ENCODE measurements around the gene TDRD10. TPM values are rescaled to one million over a fixed set of nuclear protein-coding genes. Genes with fewer than 3 reads are reported as not detected.
"Not testable (repeated sequence)": the region's sequence is repeated elsewhere in the genome, so short reads cannot be mapped to it uniquely, and the experiment has no call there.

The TDRD10 gene
- polyA plus RNA-seq, 3 donors = 1.3 to 11.7 (median 7.7) TPM

GRCh38 chr1:154499446-154499845 is 2.6 kb upstream of the TDRD10 start:
- no peak overlapping the region for H3K27ac ChIP-seq (ENCODE audit: low read depth, low read length)
- 79 to 84% (median 80%) methylated on average over 1 of the region's 1 CpG for WGBS, 3 donors

GRCh38 chr1:154500533-154500932 is 1.5 kb upstream of the TDRD10 start:
- H3K27ac ChIP-seq (ENCODE audit: low read depth, low read length) = no peak overlapping the region
- 59 to 83% (median 64%) methylated on average over 8 of the region's 8 CpGs for WGBS, 3 donors

- WGBS, 3 donors = 4 to 7% (median 5%) methylated on average over 51 to 54 of the region's 54 CpGs
- H3K27ac ChIP-seq (ENCODE audit: low read depth, low read length) = no peak overlapping the region
Measured at GRCh38 chr1:154501423-154502065, 475 bp upstream of the TDRD10 start.

- no peak overlapping the region for H3K27ac ChIP-seq (ENCODE audit: low read depth, low read length)
- WGBS, 3 donors = 10 to 19% (median 14%) methylated on average over 30 to 43 of the region's 43 CpGs
Measured at GRCh38 chr1:154502744-154503115, 711 bp downstream of the TDRD10 start.

- H3K27ac ChIP-seq (ENCODE audit: low read depth, low read length) = no peak overlapping the region
- WGBS, 3 donors = 78 to 81% (median 80%) methylated on average over 5 of the region's 5 CpGs
Measured at GRCh38 chr1:154503898-154504297, 1.9 kb downstream of the TDRD10 start.

GRCh38 chr1:154512760-154513159 is 10.7 kb downstream of the TDRD10 start:
- WGBS, 3 donors = 87 to 91% (median 91%) methylated on average over 3 of the region's 3 CpGs
- no peak overlapping the region for H3K27ac ChIP-seq (ENCODE audit: low read depth, low read length)

GRCh38 chr1:154514066-154514553 is 12.1 kb downstream of the TDRD10 start:
- 75 to 93% (median 92%) methylated on average over 7 of the region's 7 CpGs for WGBS, 3 donors
- no peak overlapping the region for H3K27ac ChIP-seq (ENCODE audit: low read depth, low read length)

GRCh38 chr1:154517661-154518060 is 15.6 kb downstream of the TDRD10 start:
- H3K27ac ChIP-seq (ENCODE audit: low read depth, low read length) = no peak overlapping the region
- 91 to 96% (median 95%) methylated on average over 11 of the region's 11 CpGs for WGBS, 3 donors

- no peak overlapping the region for H3K27ac ChIP-seq (ENCODE audit: low read depth, low read length)
- WGBS, 3 donors = 60 to 73% (median 67%) methylated on average over 9 of the region's 9 CpGs
Measured at GRCh38 chr1:154519591-154519991, 17.6 kb downstream of the TDRD10 start.

- 29 to 62% (median 33%) methylated on average over 3 of the region's 3 CpGs for WGBS, 3 donors
Measured at GRCh38 chr1:154520333-154520732, 18.3 kb downstream of the TDRD10 start.

GRCh38 chr1:154521695-154522094 is 19.7 kb downstream of the TDRD10 start:
- no peak overlapping the region for H3K27ac ChIP-seq (ENCODE audit: low read depth, low read length)
- 40 to 66% (median 46%) methylated on average over 3 of the region's 3 CpGs for WGBS, 3 donors

More at GRCh38 chr1:154520333-154520732, 18.3 kb downstream of the TDRD10 start:
- H3K27ac ChIP-seq (ENCODE audit: low read depth, low read length) = no peak overlapping the region

GRCh38 chr1:154524881-154525280 is 22.9 kb downstream of the TDRD10 start:
- H3K27ac ChIP-seq (ENCODE audit: low read depth, low read length) = no peak overlapping the region

GRCh38 chr1:154527192-154527591 is 25.2 kb downstream of the TDRD10 start:
- no peak overlapping the region for H3K27ac ChIP-seq (ENCODE audit: low read depth, low read length)
- 69 to 78% (median 71%) methylated on average over 6 of the region's 6 CpGs for WGBS, 3 donors

- H3K27ac ChIP-seq (ENCODE audit: low read depth, low read length) = no peak overlapping the region
- WGBS, 3 donors = 94 to 95% (median 94%) methylated on average over 6 of the region's 6 CpGs
Measured at GRCh38 chr1:154529308-154529707, 27.3 kb downstream of the TDRD10 start.

GRCh38 chr1:154531950-154532349 is 29.9 kb downstream of the TDRD10 start:
- H3K27ac ChIP-seq (ENCODE audit: low read depth, low read length) = not testable (repeated sequence)
- WGBS, 3 donors = 96 to 98% (median 96%) methylated on average over 13 of the region's 13 CpGs

- no peak overlapping the region for H3K27ac ChIP-seq (ENCODE audit: low read depth, low read length)
- WGBS, 3 donors = 51 to 84% (median 79%) methylated on average over 11 of the region's 11 CpGs
Measured at GRCh38 chr1:154533952-154534844, 32.2 kb downstream of the TDRD10 start.

- no peak overlapping the region for H3K27ac ChIP-seq (ENCODE audit: low read depth, low read length)
- 74 to 85% (median 78%) methylated on average over 7 of the region's 7 CpGs for WGBS, 3 donors
Measured at GRCh38 chr1:154536570-154536969, 34.6 kb downstream of the TDRD10 start.

GRCh38 chr1:154539486-154540483 is 37.8 kb downstream of the TDRD10 start:
- no peak overlapping the region for H3K27ac ChIP-seq (ENCODE audit: low read depth, low read length)
- WGBS, 3 donors = 77 to 92% (median 90%) methylated on average over 9 of the region's 9 CpGs

Measured in adipose tissue (tissue), 3 donors.